B cell (primary cell): Measurements from ENCODE around the gene CRACR2A. TPM values are rescaled to one million over a fixed set of nuclear protein-coding genes. Genes with fewer than 3 reads are reported as not detected.

ENCODE experiments used
- ATAC-seq: fragments of 200-7000 bp; cut with Tn5 transposase; one replicate; pipeline ENCODE4 v1.10.0; 2021; ENCODE audit warnings: low read depth, mild to moderate bottlenecking, moderate number of reproducible peaks, moderate library complexity
- CTCF ChIA-PET: fragments of 350-600 bp; sonication (Branson Sonifier 250); formaldehyde crosslinking; loops from one replicate; lab custom pipeline; 2021; ENCODE audit warnings: antibody characterized with exemption, inconsistent platforms; lab: Charles Lee
- POLR2A ChIA-PET: fragments of 350-600 bp; sonication (Branson Sonifier 250); formaldehyde crosslinking; loops from one replicate; lab custom pipeline; 2021; ENCODE audit warnings: antibody characterized with exemption; lab: Charles Lee
- DNase-seq: peaks from one replicate; pipeline ENCODE4 v3.0.0; 2013
- H2AFZ ChIP-seq: 2 replicates; pipeline ENCODE4 v1.6.1; 2012; ENCODE audit warnings: mild to moderate bottlenecking, low read depth, low read length; ENCODE audit not compliant: insufficient read depth, poor library complexity, severe bottlenecking
- H3K27ac ChIP-seq, 2 donors: 1 replicate in 1 of 2; 2 replicates in 1 of 2; pipeline ENCODE4 v1.5.1; 2012 to 2013; ENCODE audit warnings: low read length in 2 of 2, mild to moderate bottlenecking in 2 of 2, moderate library complexity in 1 of 2
- H3K27me3 ChIP-seq, 4 experiments: fragments of 200-600 bp in 1 of 4; sonication (generic) in 1 of 4; replicated peaks in 1 of 4; 1 replicate in 2 of 4; 2 replicates in 2 of 4; pipeline versions ENCODE4 v1.6.1 to v1.7.0; 2013 to 2016; ENCODE audit warnings: low read length in 3 of 4, mild to moderate bottlenecking in 2 of 4, mixed read lengths in 1 of 4, moderate library complexity in 1 of 4; ENCODE audit not compliant: insufficient read depth in 4 of 4, control insufficient read depth in 3 of 4; ENCODE audit errors: control extremely low read depth in 1 of 4
- H3K36me3 ChIP-seq, 2 experiments: replicated peaks in 1 of 2; 1 replicate in 1 of 2; 2 replicates in 1 of 2; pipeline versions ENCODE4 v1.6.1 to v1.7.1; 2013; ENCODE audit warnings: low read length in 1 of 2; ENCODE audit not compliant: insufficient read depth in 2 of 2, control insufficient read depth in 1 of 2; ENCODE audit errors: control extremely low read depth in 1 of 2, extremely low read depth in 1 of 2
- H3K4me1 ChIP-seq, 2 donors: fragments of 200-600 bp in 1 of 2; sonication (generic) in 1 of 2; 1 replicate in 1 of 2; 2 replicates in 1 of 2; pipeline versions ENCODE4 v1.5.1 to v1.6.1; 2013 to 2017; ENCODE audit warnings: low read length in 2 of 2; ENCODE audit not compliant: control insufficient read depth in 2 of 2, insufficient read depth in 2 of 2
- H3K4me2 ChIP-seq: replicated peaks from 2 replicates; pipeline ENCODE3; 2012; ENCODE audit warnings: mild to moderate bottlenecking, low read depth, low read length; ENCODE audit not compliant: poor library complexity, severe bottlenecking
- H3K4me3 ChIP-seq, 5 experiments: fragments of 200-600 bp in 1 of 5; sonication (generic) in 1 of 5; 1 replicate in 3 of 5; 2 replicates in 2 of 5; pipeline versions ENCODE4 v1.5.1 to v1.7.0; 2011 to 2016; ENCODE audit warnings: low read length in 4 of 5, mild to moderate bottlenecking in 4 of 5, low read depth in 2 of 5, control low read depth in 1 of 5, moderate library complexity in 1 of 5; ENCODE audit not compliant: insufficient read depth in 1 of 5; ENCODE audit errors: control extremely low read depth in 1 of 5, extremely low read depth in 1 of 5
- H3K79me2 ChIP-seq: fragments of 200-600 bp; sonication (generic); one replicate; pipeline ENCODE4 v1.6.0; 2016; ENCODE audit warnings: low read length; ENCODE audit not compliant: control insufficient read depth, insufficient read depth
- H3K9ac ChIP-seq: fragments of 200-600 bp; sonication (generic); 2 replicates; pipeline ENCODE4 v1.6.1; 2017; ENCODE audit warnings: mild to moderate bottlenecking, low read length, moderate library complexity
- H3K9me3 ChIP-seq, 3 donors: one replicate each; pipeline versions ENCODE4 v1.6.1 to v1.7.1; 2013; ENCODE audit warnings: low read length in 2 of 3; ENCODE audit not compliant: control insufficient read depth in 2 of 3, insufficient read depth in 1 of 3; ENCODE audit errors: control extremely low read depth in 1 of 3
- H4K20me1 ChIP-seq: 2 replicates; pipeline ENCODE4 v1.6.0; 2012; ENCODE audit warnings: mild to moderate bottlenecking, low read length; ENCODE audit not compliant: insufficient read depth, control insufficient read depth, poor library complexity, severe bottlenecking
- H3K27ac Mint-ChIP-seq: one replicate; pipeline ENCODE4 v1.8.0; 2021; ENCODE audit warnings: mixed read lengths
- H3K27me3 Mint-ChIP-seq: one replicate; pipeline ENCODE4 v1.8.0; 2021; ENCODE audit warnings: mixed read lengths
- H3K4me1 Mint-ChIP-seq: one replicate; pipeline ENCODE4 v1.8.0; 2021; ENCODE audit warnings: mixed read lengths
- H3K4me3 Mint-ChIP-seq: one replicate; pipeline ENCODE4 v1.8.0; 2021; ENCODE audit warnings: mixed read lengths
- H3K9me3 Mint-ChIP-seq: one replicate; pipeline ENCODE4 v1.8.0; 2022; ENCODE audit warnings: mixed read lengths; ENCODE audit not compliant: insufficient read depth
- CTCF ChIP-seq: fragments of 200-600 bp; IDR thresholded peaks from one replicate; pipeline ENCODE4 v1.8.0; 2022; ENCODE audit warnings: antibody characterized with exemption, mild to moderate bottlenecking
- EZH2 ChIP-seq: IDR thresholded peaks from 2 replicates; pipeline ENCODE4 v1.6.1; 2012; ENCODE audit warnings: borderline replicate concordance, low read depth, mild to moderate bottlenecking, moderate library complexity, low read length; ENCODE audit not compliant: insufficient read depth, poor library complexity, severe bottlenecking
- WGBS: methylation state at CpG from one replicate; pipeline ENCODE4 v1.1.5; 2013; ENCODE audit warnings: missing lambda C conversion rate; ENCODE audit not compliant: insufficient coverage; 5-methylcytosine and 5-hydroxymethylcytosine counted together
- intact Hi-C: fragments of 100-400 bp; cut with micrococcal nuclease; formaldehyde crosslinking; loops from one replicate; pipeline ENCODE4 v1.10.0; 2022
- polyA plus RNA-seq: library from polyadenylated mRNA; depleted of rRNA; stranded (reverse); fragments of >200 nt; gene quantifications from 2 replicates; pipeline ENCODE4 v1.2.3, GENCODE V29; 2012
- total RNA-seq, 2 donors: library from RNA; stranded (reverse); fragments of 120-200 nt in 1 of 2; gene quantifications; 1 replicate in 1 of 2; 2 replicates in 1 of 2; pipeline versions ENCODE4 v1.2.3 to v1.2.4, GENCODE V29; 2013 to 2022

The CRACR2A gene
- total and polyA plus RNA-seq, 2 donors (not counting 1 experiment from before 2014, with no cell fraction given): 15.2 to 26.1 TPM

- H3K36me3 ChIP-seq: no peaks in the 10 kb centered on the region
- no peak overlapping the region for H3K4me2 ChIP-seq
- CTCF ChIA-PET: interaction anchor here (0.6 kb wide), 1 partner anchor 460 kb away, joined by 4 read pairs; no protein-coding TSS in a partner anchor
- no peaks in the 10 kb centered on the region for H3K9me3 Mint-ChIP-seq
- H2AFZ ChIP-seq: no peak overlapping the region
- ATAC-seq: no peak
- H3K27ac ChIP-seq: no peak overlapping the region
- DNase-seq: no peak
- H3K79me2 ChIP-seq: no peaks in the 10 kb centered on the region
- no peak overlapping the region for H3K9ac ChIP-seq
- H3K4me1 ChIP-seq: no peaks in the 10 kb centered on the region
- H3K27me3 Mint-ChIP-seq: peaks cover 11% of the 10 kb centered on the region
- H3K4me1 Mint-ChIP-seq: no peaks in the 10 kb centered on the region
- no peak overlapping the region for H3K4me3 ChIP-seq
- POLR2A ChIA-PET: no interaction called here
- intact Hi-C loops: no loop called here
- 89% methylated on average over 17 of the region's 17 CpGs for WGBS
- no peaks in the 10 kb centered on the region for H3K27me3 ChIP-seq
- TF ChIP-seq EZH2 (no peak), CTCF (no peak)
- no peak overlapping the region for H3K4me3 Mint-ChIP-seq
- no peaks in the 10 kb centered on the region for H4K20me1 ChIP-seq
- no peak overlapping the region for H3K27ac Mint-ChIP-seq
- no peaks in the 10 kb centered on the region for H3K9me3 ChIP-seq
These were observed 153.7 kb downstream of the CRACR2A start for GRCh38 chr12:3598896-3599860.
